Body of pancreas (tissue), 4 donors: ENCODE measurements around the gene ARF4. TPM values are rescaled to one million over a fixed set of nuclear protein-coding genes. Genes with fewer than 3 reads are reported as not detected.
"Not testable (repeated sequence)": the region's sequence is repeated elsewhere in the genome, so short reads cannot be mapped to it uniquely, and the experiment has no call there.

Experiments
- ATAC-seq: fragments of 150-250 bp; one replicate; pipeline ENCODE4 v1.9.1; 2016
- DNase-seq, 4 donors: peaks; one replicate each; pipeline ENCODE4 v3.0.0-alpha.2; 2019
- H3K27ac ChIP-seq, 4 donors: fragments of 200-600 bp; sonication (generic); 1 replicate in 3 of 4; 2 replicates in 1 of 4; pipeline versions ENCODE4 v1.5.1 to v1.6.1; 2016 to 2019; ENCODE audit warnings: mild to moderate bottlenecking in 1 of 4, mixed read lengths in 1 of 4, moderate library complexity in 1 of 4
- H3K27me3 ChIP-seq, 2 donors: fragments of 200-600 bp; sonication (generic); one replicate each; pipeline ENCODE4 v1.6.0; 2016; ENCODE audit warnings: mild to moderate bottlenecking in 1 of 2
- H3K36me3 ChIP-seq, 2 donors: fragments of 200-600 bp; sonication (generic); replicated peaks in 1 of 2; 2 replicates each; pipeline ENCODE4 v1.5.1; 2016; ENCODE audit warnings: low read depth in 2 of 2; ENCODE audit not compliant: insufficient read depth in 1 of 2
- H3K4me1 ChIP-seq: fragments of 200-600 bp; sonication (generic); one replicate; pipeline ENCODE4 v1.6.0; 2016
- H3K4me3 ChIP-seq, 2 donors: fragments of 200-600 bp; sonication (generic); 1 replicate in 1 of 2; 2 replicates in 1 of 2; pipeline ENCODE4 v1.5.1; 2016 to 2019
- H3K9me3 ChIP-seq, 3 donors: fragments of 200-600 bp; sonication (generic); 1 replicate in 2 of 3; 2 replicates in 1 of 3; pipeline ENCODE4 v1.5.1; 2016
- POLR2A ChIP-seq, 3 donors: fragments of 450-650 bp; IDR thresholded peaks; one replicate each; pipeline ENCODE4 v1.6.1; 2016; ENCODE audit warnings: antibody characterized with exemption in 3 of 3, mild to moderate bottlenecking in 2 of 3
- WGBS, 2 donors: methylation state at CpG; one replicate each; pipeline ENCODE4 v1.1.5; 2017; 5-methylcytosine and 5-hydroxymethylcytosine counted together
- intact Hi-C: fragments of 100-400 bp; cut with DNase I; formaldehyde crosslinking; loops from one replicate; pipeline ENCODE4 v1.15.1; 2023
- total RNA-seq, 2 donors: library from RNA; depleted of rRNA; stranded (reverse); fragments of >200 nt; gene quantifications; one replicate each; pipeline ENCODE4 v1.1.0, GENCODE V29; 2016
- TF ChIP-seq, protein P1 (sequence below), 7 experiments: fragments of 450-650 bp in 4 of 7; fragments of 200-600 bp in 3 of 7; sonication (generic) in 3 of 7; IDR thresholded peaks; one replicate each; pipeline ENCODE4 v1.5.1; 2016 to 2019; ENCODE audit warnings: antibody characterized with exemption in 7 of 7

Gene ARF4
- total RNA-seq, 2 donors from 2014 or later, result 62.0 to 90.3 TPM

DNA sequence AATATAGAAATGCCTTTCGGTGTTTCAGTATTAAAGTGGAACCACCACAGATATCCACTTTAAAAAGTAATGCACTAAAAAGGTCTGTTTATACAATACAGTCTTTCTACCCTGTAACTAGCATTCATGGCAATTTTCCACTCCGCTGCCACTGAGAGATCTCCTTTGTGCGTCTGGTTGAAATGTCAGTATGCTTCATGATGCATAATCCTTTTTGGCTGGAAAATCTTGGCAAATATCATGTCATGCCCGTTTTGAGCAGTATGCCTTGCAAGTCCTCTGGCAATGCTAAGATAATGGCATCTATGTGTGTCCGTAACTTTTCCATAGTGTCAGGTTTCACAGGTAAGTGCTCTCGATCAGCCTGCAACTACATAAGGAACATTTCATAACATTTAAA is 30.8 kb upstream of the ARF4 start:
- H3K27me3 ChIP-seq, result no peaks in the 10 kb centered on the region
- H3K4me3 ChIP-seq, result no peak overlapping the region
- no peaks in the 10 kb centered on the region for H3K4me1 ChIP-seq
- DNase-seq, result no peak
- intact Hi-C loops, result no loop called here
- no peak overlapping the region for H3K27ac ChIP-seq
- H3K36me3 ChIP-seq, result peaks cover 0 to 23% of the 10 kb centered on the region in 2 donors
- no peaks in the 10 kb centered on the region for H3K9me3 ChIP-seq
- WGBS, 2 donors, result 81 to 84% methylated on average over 6 of the region's 6 CpGs
- TF ChIP-seq, protein P1, sequence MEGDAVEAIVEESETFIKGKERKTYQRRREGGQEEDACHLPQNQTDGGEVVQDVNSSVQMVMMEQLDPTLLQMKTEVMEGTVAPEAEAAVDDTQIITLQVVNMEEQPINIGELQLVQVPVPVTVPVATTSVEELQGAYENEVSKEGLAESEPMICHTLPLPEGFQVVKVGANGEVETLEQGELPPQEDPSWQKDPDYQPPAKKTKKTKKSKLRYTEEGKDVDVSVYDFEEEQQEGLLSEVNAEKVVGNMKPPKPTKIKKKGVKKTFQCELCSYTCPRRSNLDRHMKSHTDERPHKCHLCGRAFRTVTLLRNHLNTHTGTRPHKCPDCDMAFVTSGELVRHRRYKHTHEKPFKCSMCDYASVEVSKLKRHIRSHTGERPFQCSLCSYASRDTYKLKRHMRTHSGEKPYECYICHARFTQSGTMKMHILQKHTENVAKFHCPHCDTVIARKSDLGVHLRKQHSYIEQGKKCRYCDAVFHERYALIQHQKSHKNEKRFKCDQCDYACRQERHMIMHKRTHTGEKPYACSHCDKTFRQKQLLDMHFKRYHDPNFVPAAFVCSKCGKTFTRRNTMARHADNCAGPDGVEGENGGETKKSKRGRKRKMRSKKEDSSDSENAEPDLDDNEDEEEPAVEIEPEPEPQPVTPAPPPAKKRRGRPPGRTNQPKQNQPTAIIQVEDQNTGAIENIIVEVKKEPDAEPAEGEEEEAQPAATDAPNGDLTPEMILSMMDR (IDR thresholded peaks at IDR 0.05), result no peak
- no peak for TF ChIP-seq POLR2A (IDR thresholded peaks at IDR 0.05)
- no peak for ATAC-seq

DNA sequence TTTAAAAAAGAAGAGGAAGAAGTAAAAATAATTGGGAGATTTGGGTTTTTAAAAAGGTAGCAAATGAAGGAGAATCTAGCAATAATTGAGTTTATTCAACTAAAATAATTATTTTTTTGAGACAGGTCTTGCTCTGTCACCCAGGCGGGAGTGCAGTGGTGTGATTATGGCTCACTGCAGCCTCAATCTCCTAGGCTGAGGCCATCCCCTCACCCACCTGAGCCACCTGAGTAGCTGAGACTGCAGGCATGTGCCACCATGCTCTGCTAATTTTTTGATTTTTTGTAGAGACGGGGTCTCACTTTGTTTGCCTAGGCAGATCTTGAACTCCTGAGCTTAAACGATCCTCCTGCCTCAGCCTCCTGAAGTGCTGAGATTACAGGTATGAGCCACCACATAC is 27.7 kb upstream of the ARF4 start:
- no peak overlapping the region for H3K27ac ChIP-seq
- H3K4me1 ChIP-seq, result no peaks in the 10 kb centered on the region
- H3K9me3 ChIP-seq, result no peaks in the 10 kb centered on the region
- no peak for ATAC-seq
- H3K27me3 ChIP-seq, result no peaks in the 10 kb centered on the region
- intact Hi-C loops, result no loop called here
- peaks cover 0 to 19% of the 10 kb centered on the region in 2 donors for H3K36me3 ChIP-seq
- TF ChIP-seq, protein P1 (IDR thresholded peaks at IDR 0.05), result no peak
- no peak for TF ChIP-seq POLR2A (IDR thresholded peaks at IDR 0.05)
- no peak overlapping the region for H3K4me3 ChIP-seq
- WGBS, 2 donors, result 93% methylated on average over 3 of the region's 3 CpGs
- no peak for DNase-seq

DNA sequence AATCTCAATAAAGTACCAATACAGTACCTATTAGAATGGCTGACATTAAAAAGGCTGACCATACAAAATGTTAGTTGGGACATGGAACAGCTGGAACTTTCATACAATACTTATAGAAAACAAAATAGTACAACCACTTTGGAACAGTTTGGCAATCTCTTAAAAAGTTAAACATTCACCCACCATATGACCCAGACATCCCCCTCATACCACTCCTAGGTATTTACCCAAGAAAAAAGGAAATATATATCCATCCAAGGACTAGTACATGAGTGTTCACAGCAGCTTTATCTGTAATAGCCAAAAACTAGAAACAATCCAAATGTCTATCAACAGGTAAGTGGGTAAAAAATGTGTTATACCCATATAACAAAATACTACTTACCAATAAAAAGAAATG is 25.2 kb upstream of the ARF4 start:
- no peak overlapping the region for H3K27ac ChIP-seq
- intact Hi-C loops, result no loop called here
- peaks cover 0 to 4% of the 10 kb centered on the region in 2 donors for H3K36me3 ChIP-seq
- H3K4me1 ChIP-seq, result no peaks in the 10 kb centered on the region
- no peak for TF ChIP-seq POLR2A (IDR thresholded peaks at IDR 0.05)
- TF ChIP-seq, protein P1 (IDR thresholded peaks at IDR 0.05), result no peak
- ATAC-seq (no peak), DNase-seq (no peak)
- no peaks in the 10 kb centered on the region for H3K27me3 ChIP-seq
- H3K9me3 ChIP-seq, result no peaks in the 10 kb centered on the region
- no peak overlapping the region for H3K4me3 ChIP-seq

DNA sequence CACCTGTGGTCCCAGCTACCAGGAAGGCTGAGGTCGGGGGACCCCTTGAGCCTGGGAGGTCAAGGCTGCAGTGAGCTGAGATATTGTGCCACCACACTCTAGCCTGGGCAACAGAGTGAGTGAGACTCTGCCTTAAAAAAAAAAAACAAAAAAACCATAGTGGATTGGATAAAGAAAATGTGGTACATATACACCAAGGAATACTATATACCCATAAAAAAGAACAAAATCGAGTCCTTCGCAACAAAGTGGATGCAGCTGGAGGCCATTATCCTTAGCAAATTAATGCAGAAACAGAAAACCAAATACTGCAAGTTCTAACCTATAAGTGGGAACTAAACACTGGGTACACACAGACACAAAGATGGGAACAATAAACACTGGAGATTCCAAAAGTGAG is 20.6 kb upstream of the ARF4 start:
- ATAC-seq (no peak), DNase-seq (no peak)
- H3K4me3 ChIP-seq, result no peak overlapping the region
- no peaks in the 10 kb centered on the region for H3K9me3 ChIP-seq
- TF ChIP-seq, protein P1 (IDR thresholded peaks at IDR 0.05), result no peak
- no peak for TF ChIP-seq POLR2A (IDR thresholded peaks at IDR 0.05)
- H3K27me3 ChIP-seq, result no peaks in the 10 kb centered on the region
- H3K4me1 ChIP-seq, result no peaks in the 10 kb centered on the region
- WGBS, 2 donors, result 96 to 100% methylated on average over 3 of the region's 3 CpGs
- no peak overlapping the region for H3K27ac ChIP-seq
- no peaks in the 10 kb centered on the region for H3K36me3 ChIP-seq
- intact Hi-C loops, result no loop called here

DNA sequence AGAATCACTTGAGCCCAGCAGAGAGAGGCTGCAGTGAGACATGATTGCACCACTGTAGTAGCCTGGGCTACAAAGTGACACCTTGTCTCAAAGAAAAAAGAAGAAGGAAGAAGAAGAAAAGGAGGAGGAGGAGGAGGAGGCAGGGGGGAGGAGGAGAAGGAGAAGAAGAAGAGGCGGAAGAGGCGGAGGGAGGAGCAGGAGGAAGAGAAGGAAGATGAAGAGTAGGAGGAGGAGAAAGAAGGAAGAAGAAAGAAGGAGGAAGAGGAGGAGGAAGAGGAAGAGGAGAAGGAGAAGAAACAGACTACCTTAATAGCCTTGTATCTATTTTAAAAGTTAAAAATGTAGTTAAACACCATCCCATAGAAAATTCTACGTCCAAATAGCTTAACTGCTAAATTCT is 19.1 kb upstream of the ARF4 start:
- TF ChIP-seq POLR2A (IDR thresholded peaks at IDR 0.05), result no peak
- TF ChIP-seq, protein P1 (IDR thresholded peaks at IDR 0.05), result no peak
- ATAC-seq, result no peak
- Histone ChIP-seq H3K27me3 (no peaks in the 10 kb centered on the region), H3K36me3 (no peaks in the 10 kb centered on the region), H3K4me3 (no peak overlapping the region), H3K9me3 (no peaks in the 10 kb centered on the region), H3K4me1 (no peaks in the 10 kb centered on the region), H3K27ac (no peak overlapping the region)
- no peak for DNase-seq
- intact Hi-C loops, result no loop called here
- 81 to 85% methylated on average over 3 of the region's 3 CpGs for WGBS, 2 donors

DNA sequence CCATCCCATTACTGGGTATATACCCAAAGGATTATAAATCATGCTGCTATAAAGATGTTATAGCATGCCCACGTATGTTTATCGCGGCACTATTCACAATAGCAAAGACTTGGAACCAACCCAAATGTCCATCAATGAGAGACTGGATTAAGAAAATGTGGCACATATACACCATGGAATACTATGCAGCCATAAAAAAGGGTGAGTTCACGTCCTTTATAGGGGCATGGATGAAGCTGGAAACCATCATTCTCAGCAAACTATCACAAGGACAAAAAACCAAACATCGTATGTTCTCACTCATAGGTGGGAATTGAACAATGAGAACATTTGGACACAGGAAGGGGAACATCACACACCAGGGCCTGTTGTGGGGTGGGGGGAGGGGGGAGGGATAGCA is 14.7 kb upstream of the ARF4 start:
- H3K36me3 ChIP-seq, ATAC-seq, H3K27ac ChIP-seq, H3K9me3 ChIP-seq, intact Hi-C loops, H3K4me3 ChIP-seq, DNase-seq, H3K27me3 ChIP-seq, H3K4me1 ChIP-seq: not testable (repeated sequence)
- 92 to 98% methylated on average over 5 of the region's 5 CpGs for WGBS, 2 donors
